ENCODE data around the gene HNRNPR.
"Not testable (repeated sequence)": the region's sequence is repeated elsewhere in the genome, so short reads cannot be mapped to it uniquely, and the experiment has no call there.

The HNRNPR gene

DNA sequence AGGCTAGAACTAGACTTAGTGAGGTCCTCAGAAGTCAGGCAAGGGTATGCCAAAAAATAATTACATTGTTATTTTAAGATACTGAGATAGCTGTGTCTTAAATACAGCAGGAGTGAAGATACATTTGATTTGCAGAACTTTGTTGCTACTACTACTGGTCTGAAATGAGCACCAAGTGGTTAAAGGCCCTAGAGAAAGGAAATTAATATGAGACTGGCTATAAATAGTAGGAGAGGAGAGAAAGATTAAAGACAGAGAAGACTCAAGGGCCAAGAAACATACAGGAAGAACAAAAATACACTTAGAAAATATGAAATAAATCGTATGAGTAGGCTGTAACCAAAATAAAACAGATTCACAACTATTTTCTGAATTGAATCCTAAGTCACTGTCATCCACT is 21.3 kb downstream of the HNRNPR start:
- DNase-seq (ENCODE audit: low read depth): no peak

DNA sequence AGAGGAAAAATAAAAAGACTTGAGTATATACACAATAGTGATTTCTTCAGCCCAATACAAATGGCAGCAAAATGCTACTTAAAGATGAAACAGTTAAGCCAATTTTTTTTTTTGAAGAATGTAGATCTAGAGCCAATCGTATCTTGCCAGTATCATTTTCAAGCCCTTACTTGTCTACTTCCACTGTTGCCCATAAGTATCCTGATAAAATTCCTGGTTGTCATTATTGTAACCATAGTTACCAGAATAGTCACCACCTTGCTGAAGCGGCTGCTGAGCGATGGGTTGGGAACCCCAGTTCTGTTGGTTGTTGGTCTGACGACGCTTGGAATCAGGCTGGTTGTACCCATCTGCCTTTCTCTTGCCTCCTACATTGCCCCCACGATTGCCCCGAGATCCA is 33.8 kb downstream of the HNRNPR start:
- DNase-seq (ENCODE audit: low read depth): not testable (repeated sequence)

DNA sequence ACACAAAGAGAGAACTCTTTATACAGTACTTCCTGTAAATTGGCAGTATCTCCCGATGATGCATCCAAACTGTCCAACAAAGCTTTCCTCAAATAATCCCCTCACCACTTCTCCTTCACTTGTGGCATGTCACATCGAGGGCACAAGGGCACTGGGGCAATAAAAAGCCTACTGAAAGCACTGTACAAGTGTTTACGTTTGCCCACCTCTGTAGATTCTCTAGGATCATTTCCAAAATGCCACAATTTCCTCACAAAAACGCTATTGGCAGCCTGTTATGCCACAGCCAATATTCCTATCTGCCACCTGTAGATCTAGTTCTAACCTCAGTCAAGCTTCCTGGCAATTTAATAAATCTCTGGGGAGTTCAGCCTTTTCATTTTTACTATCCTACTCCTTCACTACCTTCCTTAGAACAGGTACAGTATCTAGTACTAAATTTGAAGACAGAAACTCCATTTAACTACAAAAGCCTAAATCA is 39.9 kb downstream of the HNRNPR start:
- DNase-seq (ENCODE audit: low read depth): no peak

- DNase-seq (ENCODE audit: low read depth): no peak
Measured at GRCh38 chr1:23303524-23303923, 40.6 kb downstream of the HNRNPR start.

GRCh38 chr1:23296931-23297330 is 47.2 kb downstream of the HNRNPR start:
- no peak for DNase-seq (ENCODE audit: low read depth)

DNA sequence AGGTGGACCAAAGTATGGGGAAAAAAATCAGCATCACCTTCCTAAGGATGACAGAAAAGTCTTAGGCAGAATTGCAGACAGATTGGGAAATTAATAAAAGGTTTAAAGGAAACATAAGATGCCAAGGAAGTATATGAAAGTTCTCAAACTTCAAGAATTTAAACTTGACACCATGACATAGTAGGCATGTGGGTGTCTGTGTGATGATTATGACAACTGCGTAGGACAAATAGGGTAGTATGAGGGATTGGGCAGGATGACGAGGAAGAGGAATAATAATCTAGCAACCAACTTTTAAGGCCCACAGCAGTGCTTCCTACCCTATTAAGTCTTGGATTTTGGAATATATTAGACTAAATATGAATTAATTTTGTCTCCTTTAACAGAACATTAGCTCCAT is 52.4 kb downstream of the HNRNPR start:
- DNase-seq (ENCODE audit: low read depth): no peak

GRCh38 chr1:23290836-23291565 is 53.1 kb downstream of the HNRNPR start:
- no peak for DNase-seq (ENCODE audit: low read depth)

GRCh38 chr1:23288671-23289070 is 55.4 kb downstream of the HNRNPR start:
- no peak for DNase-seq (ENCODE audit: low read depth)

- no peak for DNase-seq (ENCODE audit: low read depth)
Measured at GRCh38 chr1:23288201-23288600, 55.9 kb downstream of the HNRNPR start.

DNA sequence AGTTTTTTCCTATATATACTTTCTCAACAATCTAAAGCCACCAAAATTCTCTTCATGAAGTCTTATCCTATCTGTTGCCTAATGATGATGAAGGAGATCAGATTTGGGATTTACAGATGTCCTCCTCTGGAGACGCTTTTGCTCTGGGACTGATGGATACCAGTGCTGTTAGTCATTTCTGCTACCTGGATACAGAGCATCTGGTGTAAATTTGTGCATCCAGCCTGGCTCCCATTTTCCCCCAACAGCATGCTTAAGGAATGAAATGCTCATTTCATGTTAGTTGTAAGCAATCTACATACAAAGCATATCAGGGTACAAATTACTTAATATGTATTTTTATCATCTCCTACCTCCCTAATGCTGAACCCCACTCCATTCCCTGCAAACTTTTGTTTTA is 57.7 kb downstream of the HNRNPR start:
- DNase-seq (ENCODE audit: low read depth): no peak

DNA sequence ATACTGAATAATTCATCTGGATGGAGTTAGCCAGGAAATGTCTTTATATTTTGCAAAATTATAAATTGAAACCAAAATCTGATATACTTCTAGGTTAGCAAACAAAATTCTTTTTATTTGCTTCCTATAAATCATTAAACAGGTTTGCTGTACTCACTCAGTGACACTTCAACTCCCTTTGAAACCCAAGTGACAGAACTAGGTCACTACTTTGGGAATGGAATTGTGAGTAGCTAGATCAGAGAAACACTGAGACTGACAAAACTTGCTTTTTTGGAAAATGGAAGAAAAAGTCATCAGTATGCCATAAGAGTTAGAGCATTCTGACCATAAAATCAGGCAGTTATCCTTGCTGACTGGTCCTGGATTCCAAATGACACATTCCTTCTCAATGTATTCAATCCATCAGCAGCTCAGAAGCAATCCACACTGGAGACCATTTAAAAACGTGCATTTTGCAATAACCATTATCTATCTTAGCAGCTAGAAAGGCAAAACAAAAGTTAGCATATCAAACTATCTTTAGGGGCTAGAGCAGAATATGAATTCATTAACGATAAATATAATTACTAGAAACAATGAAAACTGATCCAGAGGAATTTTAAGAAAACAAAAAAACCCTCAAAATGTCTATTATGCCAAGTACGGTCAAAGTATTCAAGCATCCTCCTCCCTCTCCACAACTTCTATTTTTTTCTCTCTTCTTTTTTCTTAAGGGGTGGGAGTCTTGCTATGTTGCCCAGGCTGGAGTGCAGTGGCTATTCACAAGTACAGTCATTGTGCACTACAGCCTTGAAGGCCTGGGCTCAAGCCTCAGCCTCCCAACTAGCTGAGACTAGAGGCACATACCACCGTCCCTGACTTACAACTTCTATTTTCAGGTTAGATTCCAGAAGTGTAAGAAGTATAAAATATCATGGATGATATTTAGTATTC is 60.1 kb downstream of the HNRNPR start:
- no peak for DNase-seq (ENCODE audit: low read depth)

GRCh38 chr1:23282957-23283356 is 61.1 kb downstream of the HNRNPR start:
- DNase-seq (ENCODE audit: low read depth): no peak

GRCh38 chr1:23278717-23279116 is 65.4 kb downstream of the HNRNPR start:
- DNase-seq (ENCODE audit: low read depth): no peak

DNA sequence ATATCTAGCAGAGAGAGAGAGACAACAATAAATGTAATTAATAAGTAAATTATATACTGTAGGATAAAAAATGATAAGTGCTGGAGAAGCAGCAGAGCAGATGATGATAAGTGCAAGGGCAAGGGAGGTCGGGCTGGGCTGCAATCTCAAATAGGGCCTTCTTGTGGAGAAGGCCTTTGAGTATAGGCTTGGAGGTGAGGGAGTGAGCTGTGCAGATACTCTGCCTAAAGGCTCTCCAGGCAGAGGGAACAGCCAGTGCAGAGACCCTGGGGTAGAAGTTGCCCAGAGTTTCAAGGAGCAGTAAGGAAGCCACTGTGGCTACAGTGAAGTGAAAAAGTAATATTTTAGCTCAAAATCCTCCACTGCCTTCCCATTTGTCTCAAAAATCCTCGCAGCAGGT is 67.6 kb downstream of the HNRNPR start:
- DNase-seq (ENCODE audit: low read depth): no peak

DNA sequence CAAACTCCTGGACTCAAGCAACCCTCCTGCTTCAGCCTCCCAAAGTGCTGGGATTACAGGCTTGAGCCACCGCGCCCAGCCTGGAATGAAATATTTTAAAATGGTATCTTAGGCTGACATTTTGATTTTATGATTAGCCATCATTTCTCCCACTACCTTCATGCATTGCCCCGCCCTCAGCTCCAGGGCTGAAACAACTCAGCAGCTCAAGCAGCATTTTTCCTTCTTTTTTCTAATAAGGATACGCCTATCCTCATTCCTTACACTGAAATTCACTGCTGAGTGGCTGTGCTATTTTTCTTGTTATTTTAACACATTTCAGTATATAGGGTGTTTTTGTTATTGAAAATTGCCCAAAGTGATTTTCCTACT is 70.0 kb downstream of the HNRNPR start:
- no peak for DNase-seq (ENCODE audit: low read depth)

- DNase-seq (ENCODE audit: low read depth): peak; percentile 36
Measured at GRCh38 chr1:23273450-23274133, 70.5 kb downstream of the HNRNPR start.

- no peak for DNase-seq (ENCODE audit: low read depth)
Measured at GRCh38 chr1:23263380-23263887, 80.7 kb downstream of the HNRNPR start.

GRCh38 chr1:23258082-23258481 is 86.0 kb downstream of the HNRNPR start:
- not testable (repeated sequence) for DNase-seq (ENCODE audit: low read depth)

DNA sequence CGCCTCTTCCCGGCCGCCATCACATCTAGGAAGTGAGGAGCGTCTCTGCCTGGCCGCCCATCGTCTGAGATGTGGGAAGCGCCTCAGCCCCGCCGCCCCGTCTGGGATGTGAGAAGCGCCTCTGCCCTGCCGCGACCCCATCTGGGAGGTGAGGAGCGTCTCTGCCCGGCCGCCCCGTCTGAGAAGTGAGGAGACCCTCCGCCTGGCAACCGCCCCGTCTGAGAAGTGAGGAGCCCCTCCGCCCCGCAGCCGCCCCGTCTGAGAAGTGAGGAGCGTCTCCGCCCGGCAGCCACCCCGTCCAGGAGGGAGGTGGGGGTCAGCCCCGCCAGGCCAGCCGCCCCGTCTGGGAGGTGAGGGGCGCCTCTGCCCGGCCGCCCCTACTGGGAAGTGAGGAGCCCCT is 86.7 kb downstream of the HNRNPR start:
- DNase-seq (ENCODE audit: low read depth): not testable (repeated sequence)

Measured in stromal cell of bone marrow (primary cell).